WTC11 (cell line): Measurements from ENCODE around the gene GABRR2.
"Not testable (repeated sequence)": the region's sequence is repeated elsewhere in the genome, so short reads cannot be mapped to it uniquely, and the experiment has no call there.

Experiments
- ATF6 ChIP-seq: sonication (generic); formaldehyde crosslinking; IDR thresholded peaks from 2 replicates; pipeline ENCODE4 v1.8.1; 2023; ENCODE audit warnings: mild to moderate bottlenecking, missing genetic modification reagents
- CREB1 ChIP-seq: sonication (generic); formaldehyde crosslinking; IDR thresholded peaks from 2 replicates; pipeline ENCODE4 v1.8.0; 2023; ENCODE audit warnings: mild to moderate bottlenecking, missing genetic modification reagents
- CTCF ChIP-seq: fragments of 200-600 bp; IDR thresholded peaks from 2 replicates; pipeline ENCODE4 v1.8.0; 2022; ENCODE audit warnings: antibody characterized with exemption
- GABPB1 ChIP-seq: sonication (generic); formaldehyde crosslinking; IDR thresholded peaks from 2 replicates; pipeline ENCODE4 v1.8.1; 2023; ENCODE audit warnings: mild to moderate bottlenecking, missing genetic modification reagents
- GTF2I ChIP-seq: fragments of 250-450 bp; sonication (Bioruptor Pico); conservative IDR thresholded peaks from 2 replicates; pipeline ENCODE4 v1.4.0; 2021; ENCODE audit warnings: mild to moderate bottlenecking
- MXD4 ChIP-seq: fragments of 250-450 bp; sonication (Bioruptor Pico); IDR thresholded peaks from 2 replicates; pipeline ENCODE4 v1.8.0; 2021; ENCODE audit warnings: mild to moderate bottlenecking, moderate library complexity, borderline replicate concordance
- NFYB ChIP-seq: sonication (generic); formaldehyde crosslinking; conservative IDR thresholded peaks from 2 replicates; pipeline ENCODE4 v1.8.0; 2022; ENCODE audit warnings: low read depth, missing genetic modification reagents
- OVOL2 ChIP-seq: fragments of 250-450 bp; sonication (Bioruptor Pico); IDR thresholded peaks from 2 replicates; pipeline ENCODE4 v1.9.0; 2021; ENCODE audit warnings: mild to moderate bottlenecking, borderline replicate concordance
- TEAD4 ChIP-seq: sonication (generic); formaldehyde crosslinking; IDR thresholded peaks from 2 replicates; pipeline ENCODE4 v1.8.0; 2022; ENCODE audit warnings: mild to moderate bottlenecking, missing genetic modification reagents
- ZNF121 ChIP-seq: sonication (generic); formaldehyde crosslinking; IDR thresholded peaks from 2 replicates; pipeline ENCODE4 v1.8.0; 2023; ENCODE audit warnings: missing genetic modification reagents

DNA sequence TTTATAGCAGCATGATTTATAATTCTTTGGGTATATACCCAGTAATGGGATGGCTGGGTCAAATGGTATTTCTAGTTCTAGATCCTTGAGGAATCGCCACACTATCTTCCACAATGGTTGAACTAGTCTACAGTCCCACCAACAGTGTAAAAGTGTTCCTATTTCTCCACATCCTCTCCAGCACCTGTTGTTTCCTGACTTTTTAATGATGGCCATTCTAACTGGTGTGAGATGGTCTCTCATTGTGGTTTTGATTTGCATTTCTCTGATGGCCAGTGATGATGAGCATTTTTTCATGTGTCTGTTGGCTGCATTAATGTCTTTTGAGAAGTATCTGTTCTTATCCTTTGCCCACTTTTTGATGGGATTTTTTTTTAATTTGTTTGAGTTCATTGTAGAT, 20.0 kb downstream of the GABRR2 start:
- not testable (repeated sequence) for TF ChIP-seq GABPB1 (CRISPR knock-in tag); CREB1 (CRISPR knock-in tag); CTCF; NFYB (CRISPR knock-in tag); ZNF121 (CRISPR knock-in tag); OVOL2 (CRISPR knock-in tag); ATF6; GTF2I (CRISPR knock-in tag); MXD4; TEAD4 (CRISPR knock-in tag)
